Panc1 (cell line): Measurements from ENCODE around the gene RAI1.

Experiments
- TCF7L2 ChIP-seq: IDR thresholded peaks from 2 replicates; pipeline ENCODE4 v1.6.1; 2011; ENCODE audit warnings: mild to moderate bottlenecking, low read depth, low read length, inconsistent platforms
- TF ChIP-seq, protein P1 (sequence below): fragments of 450-650 bp; IDR thresholded peaks from 2 replicates; pipeline ENCODE4 v1.5.1; 2017; ENCODE audit warnings: mild to moderate bottlenecking

DNA sequence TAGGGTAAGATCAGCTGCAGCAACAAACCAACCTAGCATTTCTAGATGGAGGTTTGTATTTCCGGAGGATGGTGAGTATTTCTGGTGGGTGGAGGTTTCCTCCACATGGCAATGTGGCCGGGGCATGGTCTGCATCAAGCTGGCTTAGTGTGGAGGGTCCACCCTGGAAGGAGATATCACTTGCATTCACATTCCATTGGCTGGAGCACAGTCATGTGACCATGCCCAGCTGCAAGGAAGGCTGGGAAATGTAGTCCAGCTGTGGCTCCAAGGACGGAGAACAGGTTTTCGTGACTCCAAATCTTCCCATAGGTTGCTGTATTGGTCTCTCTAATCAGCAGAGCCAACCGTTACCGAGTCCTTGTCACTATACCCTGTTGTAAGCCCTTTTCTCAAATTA lies 68.7 kb downstream of the RAI1 start:
- TF ChIP-seq, protein P1, sequence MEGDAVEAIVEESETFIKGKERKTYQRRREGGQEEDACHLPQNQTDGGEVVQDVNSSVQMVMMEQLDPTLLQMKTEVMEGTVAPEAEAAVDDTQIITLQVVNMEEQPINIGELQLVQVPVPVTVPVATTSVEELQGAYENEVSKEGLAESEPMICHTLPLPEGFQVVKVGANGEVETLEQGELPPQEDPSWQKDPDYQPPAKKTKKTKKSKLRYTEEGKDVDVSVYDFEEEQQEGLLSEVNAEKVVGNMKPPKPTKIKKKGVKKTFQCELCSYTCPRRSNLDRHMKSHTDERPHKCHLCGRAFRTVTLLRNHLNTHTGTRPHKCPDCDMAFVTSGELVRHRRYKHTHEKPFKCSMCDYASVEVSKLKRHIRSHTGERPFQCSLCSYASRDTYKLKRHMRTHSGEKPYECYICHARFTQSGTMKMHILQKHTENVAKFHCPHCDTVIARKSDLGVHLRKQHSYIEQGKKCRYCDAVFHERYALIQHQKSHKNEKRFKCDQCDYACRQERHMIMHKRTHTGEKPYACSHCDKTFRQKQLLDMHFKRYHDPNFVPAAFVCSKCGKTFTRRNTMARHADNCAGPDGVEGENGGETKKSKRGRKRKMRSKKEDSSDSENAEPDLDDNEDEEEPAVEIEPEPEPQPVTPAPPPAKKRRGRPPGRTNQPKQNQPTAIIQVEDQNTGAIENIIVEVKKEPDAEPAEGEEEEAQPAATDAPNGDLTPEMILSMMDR: no peak
- no peak for TF ChIP-seq TCF7L2
